ENCODE results near the gene MTMR12. TPM values are rescaled to one million over a fixed set of nuclear protein-coding genes. Genes with fewer than 3 reads are reported as not detected.

MTMR12 gene
- total RNA-seq, 1 donor: 17.1 TPM

DNA sequence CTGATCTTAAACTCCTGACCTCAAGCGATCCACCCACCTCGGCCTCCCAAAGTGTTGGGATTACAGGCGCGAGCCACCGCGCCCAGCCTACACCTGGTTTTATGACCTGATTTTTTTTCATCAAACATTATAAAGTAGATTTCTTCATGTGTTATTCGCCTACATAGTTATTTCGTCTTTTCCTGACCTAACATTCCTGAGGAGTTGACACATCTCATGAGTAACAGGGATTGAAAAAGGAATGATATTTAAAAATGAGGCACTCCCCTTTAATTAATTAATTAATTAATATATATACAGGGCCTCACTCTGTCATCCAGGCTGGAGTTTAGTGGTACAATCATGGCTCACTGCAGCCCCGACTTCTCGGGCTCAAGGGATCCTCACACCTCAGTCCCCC is 20.2 kb upstream of the MTMR12 start:
- no peak overlapping the region for H3K4me3 ChIP-seq (ENCODE audit: low read depth, low read length)
- DNase-seq (ENCODE audit: low read depth): no peak
- TF ChIP-seq, protein P1, sequence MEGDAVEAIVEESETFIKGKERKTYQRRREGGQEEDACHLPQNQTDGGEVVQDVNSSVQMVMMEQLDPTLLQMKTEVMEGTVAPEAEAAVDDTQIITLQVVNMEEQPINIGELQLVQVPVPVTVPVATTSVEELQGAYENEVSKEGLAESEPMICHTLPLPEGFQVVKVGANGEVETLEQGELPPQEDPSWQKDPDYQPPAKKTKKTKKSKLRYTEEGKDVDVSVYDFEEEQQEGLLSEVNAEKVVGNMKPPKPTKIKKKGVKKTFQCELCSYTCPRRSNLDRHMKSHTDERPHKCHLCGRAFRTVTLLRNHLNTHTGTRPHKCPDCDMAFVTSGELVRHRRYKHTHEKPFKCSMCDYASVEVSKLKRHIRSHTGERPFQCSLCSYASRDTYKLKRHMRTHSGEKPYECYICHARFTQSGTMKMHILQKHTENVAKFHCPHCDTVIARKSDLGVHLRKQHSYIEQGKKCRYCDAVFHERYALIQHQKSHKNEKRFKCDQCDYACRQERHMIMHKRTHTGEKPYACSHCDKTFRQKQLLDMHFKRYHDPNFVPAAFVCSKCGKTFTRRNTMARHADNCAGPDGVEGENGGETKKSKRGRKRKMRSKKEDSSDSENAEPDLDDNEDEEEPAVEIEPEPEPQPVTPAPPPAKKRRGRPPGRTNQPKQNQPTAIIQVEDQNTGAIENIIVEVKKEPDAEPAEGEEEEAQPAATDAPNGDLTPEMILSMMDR (IDR thresholded peaks at IDR 0.05; ENCODE audit: insufficient read depth, low read length): no peak

DNA sequence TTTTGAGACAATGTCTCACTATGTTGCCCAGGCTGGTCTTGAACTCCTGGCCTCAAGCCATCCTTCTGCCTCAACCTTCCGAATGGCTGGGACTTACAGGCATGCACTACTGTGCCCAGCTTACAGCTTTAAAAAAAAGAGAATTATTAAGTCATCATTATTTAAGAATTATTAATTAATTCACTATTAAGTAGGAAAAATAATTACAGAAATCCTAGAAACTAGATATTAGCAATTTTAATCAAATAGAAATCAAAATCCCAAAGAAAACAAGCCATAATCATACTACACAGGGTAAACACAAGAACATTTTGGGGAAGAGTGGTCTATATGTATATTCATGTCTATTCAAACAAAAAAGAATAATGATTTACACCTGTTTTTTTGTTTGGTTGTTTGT is 19.6 kb upstream of the MTMR12 start:
- DNase-seq (ENCODE audit: low read depth): no peak
- TF ChIP-seq, protein P1 (IDR thresholded peaks at IDR 0.05; ENCODE audit: insufficient read depth, low read length): no peak
- no peak overlapping the region for H3K4me3 ChIP-seq (ENCODE audit: low read depth, low read length)

DNA sequence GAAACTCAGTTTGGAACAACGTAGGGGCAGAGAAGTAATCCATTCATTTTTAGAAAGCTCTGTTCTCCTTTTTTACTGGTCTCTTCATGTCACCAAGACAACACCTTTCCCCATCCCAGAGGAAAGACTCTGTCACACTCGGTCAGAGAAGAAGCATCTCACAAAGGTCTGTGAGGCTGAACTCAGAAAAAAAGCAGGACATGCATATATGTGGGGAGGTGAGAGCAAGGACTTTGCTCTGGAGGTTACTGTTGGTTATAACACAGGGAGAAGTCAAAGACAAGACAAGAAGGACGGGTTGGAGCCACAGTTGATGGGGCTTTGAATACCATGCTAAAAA is 19.2 kb upstream of the MTMR12 start:
- no peak overlapping the region for H3K4me3 ChIP-seq (ENCODE audit: low read depth, low read length)
- TF ChIP-seq, protein P1 (IDR thresholded peaks at IDR 0.05; ENCODE audit: insufficient read depth, low read length): no peak
- no peak for DNase-seq (ENCODE audit: low read depth)

DNA sequence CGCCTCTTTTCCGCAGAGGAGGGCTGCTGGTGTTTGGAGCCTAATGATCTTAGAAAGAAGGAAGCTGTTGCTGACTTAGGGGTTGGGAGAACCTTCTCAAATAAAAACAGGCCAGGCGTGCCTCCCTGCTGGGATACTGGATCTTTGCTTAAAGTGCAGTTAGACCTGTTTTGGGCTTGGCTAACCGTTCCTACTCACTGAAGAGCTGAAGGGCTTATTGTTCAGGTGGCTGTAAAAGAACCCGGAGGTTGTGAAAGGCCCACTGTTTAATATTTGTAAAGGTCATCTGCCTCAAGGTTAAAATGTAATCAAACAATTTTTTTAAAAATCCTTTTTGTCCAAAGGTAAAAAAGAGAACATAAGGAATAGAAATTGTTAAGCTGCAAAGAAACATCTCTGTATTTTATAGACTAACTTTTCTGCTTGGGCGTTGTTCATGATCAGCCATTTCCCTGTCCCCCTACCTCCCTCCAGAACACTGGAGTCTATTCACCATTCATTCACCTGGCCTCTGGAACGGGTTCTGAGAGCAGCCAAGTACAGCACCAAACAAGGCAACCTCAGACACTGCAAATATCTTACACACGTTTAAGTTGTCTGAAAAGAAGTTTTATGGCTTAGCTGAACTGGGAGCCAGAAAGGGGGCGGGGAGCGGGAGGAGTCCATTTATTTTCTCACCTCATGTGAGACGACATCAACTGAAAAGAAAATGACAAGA is 18.6 kb upstream of the MTMR12 start:
- TF ChIP-seq, protein P1 (IDR thresholded peaks at IDR 0.05; ENCODE audit: insufficient read depth, low read length): no peak
- no peak for DNase-seq (ENCODE audit: low read depth)
- no peak overlapping the region for H3K4me3 ChIP-seq (ENCODE audit: low read depth, low read length)

DNA sequence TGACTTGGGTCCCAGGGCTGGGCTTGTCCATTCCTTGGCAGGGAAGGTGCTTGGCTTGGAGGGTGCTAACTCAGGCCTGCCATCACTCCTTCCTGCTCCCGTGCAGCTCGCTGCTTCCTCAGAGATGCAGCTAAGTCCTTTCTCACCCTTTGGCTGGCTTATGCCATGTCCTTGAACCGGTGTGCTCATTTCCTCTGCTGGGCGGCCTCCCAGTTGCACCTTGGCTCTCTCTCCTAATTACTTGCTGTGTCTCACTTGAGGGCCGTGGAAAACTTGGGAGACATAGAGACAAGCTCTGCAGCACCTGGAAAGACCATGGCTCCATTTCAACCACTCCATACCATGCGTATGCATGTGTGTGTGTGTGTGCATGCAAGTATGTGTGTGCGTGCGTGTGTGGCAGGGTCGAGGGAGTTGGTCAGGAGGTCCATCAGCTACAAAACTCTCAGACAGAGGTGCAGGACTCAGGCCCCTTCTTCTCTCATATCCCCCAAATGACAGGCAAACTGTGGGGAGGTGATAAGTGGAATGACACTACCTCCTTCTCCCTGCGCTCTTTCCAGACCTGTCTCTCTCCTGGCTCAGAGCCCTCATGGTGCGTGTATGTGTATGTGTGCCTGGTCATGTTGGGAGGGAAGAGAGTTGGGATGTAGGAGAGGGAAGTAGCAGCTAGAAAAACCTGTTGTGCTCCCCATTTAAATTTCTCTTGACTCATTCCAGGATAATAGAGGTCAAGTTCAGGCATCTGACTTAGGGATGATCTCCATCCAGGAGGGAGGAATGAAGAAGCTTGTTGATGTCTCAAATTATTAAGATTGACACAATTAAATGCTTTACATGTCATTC is 17.6 kb upstream of the MTMR12 start:
- no peak overlapping the region for H3K4me3 ChIP-seq (ENCODE audit: low read depth, low read length)
- TF ChIP-seq, protein P1 (IDR thresholded peaks at IDR 0.05; ENCODE audit: insufficient read depth, low read length): no peak
- DNase-seq (ENCODE audit: low read depth): no peak

DNA sequence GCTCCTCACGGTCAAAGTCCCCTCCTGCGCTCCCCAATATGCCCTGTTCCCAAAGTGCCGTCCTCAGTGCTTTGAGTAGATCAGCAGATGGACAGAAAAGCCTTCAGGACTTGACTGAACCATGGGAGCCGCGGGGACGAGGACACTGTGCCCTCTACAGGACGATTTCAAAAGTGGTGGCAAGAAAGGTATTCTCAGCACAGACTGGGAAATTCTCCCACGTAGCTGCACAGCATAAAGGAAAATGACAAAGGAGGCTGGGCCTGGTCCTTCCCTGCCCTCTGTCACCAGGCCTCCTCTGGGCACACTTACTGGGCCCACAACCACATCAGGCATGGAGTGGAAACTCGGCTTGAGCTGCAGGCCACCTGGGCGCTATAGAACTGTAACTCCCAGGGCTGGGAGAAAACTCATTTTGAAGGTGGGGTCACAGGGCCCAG is 16.7 kb upstream of the MTMR12 start:
- TF ChIP-seq, protein P1 (IDR thresholded peaks at IDR 0.05; ENCODE audit: insufficient read depth, low read length): peak; percentile 82
- no peak overlapping the region for H3K4me3 ChIP-seq (ENCODE audit: low read depth, low read length)
- DNase-seq (ENCODE audit: low read depth): peak; percentile 71

All from fibroblast of the aortic adventitia (primary cell).